Left colon (tissue), 2 donors: ENCODE results near the gene B4GALT6. TPM values are rescaled to one million over a fixed set of nuclear protein-coding genes. Genes with fewer than 3 reads are reported as not detected.

Experiments
- ATAC-seq: fragments of 200-7000 bp; cut with Tn5 transposase; one replicate; pipeline ENCODE4 v1.9.1; 2020; ENCODE audit warnings: mild to moderate bottlenecking, moderate library complexity
- DNase-seq, 2 donors: peaks; one replicate each; pipeline ENCODE4 v3.0.0-alpha.2; 2020
- intact Hi-C, 2 donors: fragments of 100-400 bp; cut with DNase I in 1 of 2; cut with micrococcal nuclease in 1 of 2; formaldehyde crosslinking; loops; one replicate each; pipeline versions ENCODE4 v1.11.2 to v1.14.0; 2022; cut with DNase I, micrococcal nuclease
- total RNA-seq, 2 donors: library from RNA; stranded (reverse); fragmentation: NEBNext Ultra II Directional; extraction: Animal tissue kit (Norgen Biotek cat#: 25700); gene quantifications; one replicate each; pipeline ENCODE4 v1.2.1, GENCODE V29; 2021
- donor health status: DM: no; HTN: no; CAD: no.
- donor health status: DM: yes; HTN: yes; CAD: no.

B4GALT6 gene
- total RNA-seq, 2 donors from 2014 or later, result 5.2 to 6.0 TPM

- ATAC-seq (no peak), DNase-seq (no peak)
- intact Hi-C loops, result no loop called here
These were observed 13.2 kb upstream of the B4GALT6 start for GRCh38 chr18:31697351-31698298.

- ATAC-seq (no peak), DNase-seq (no peak)
- intact Hi-C loops, result no loop called here
These were observed 11.6 kb upstream of the B4GALT6 start for GRCh38 chr18:31695989-31696388.

GRCh38 chr18:31694297-31694696 lies 9.9 kb upstream of the B4GALT6 start:
- intact Hi-C loops, result no loop called here
- ATAC-seq, result no peak
- no peak for DNase-seq

- DNase-seq (no peak), ATAC-seq (no peak)
- intact Hi-C loops, result no loop called here
These were observed 4.2 kb upstream of the B4GALT6 start for GRCh38 chr18:31688606-31689005.

GRCh38 chr18:31686986-31687928 lies 2.9 kb upstream of the B4GALT6 start:
- ATAC-seq (no peak), DNase-seq (no peak)
- intact Hi-C loops, result no loop called here

- ATAC-seq, result no peak
- no peak for DNase-seq
- intact Hi-C loops, result no loop called here
These were observed 2.2 kb upstream of the B4GALT6 start for GRCh38 chr18:31686572-31686971.

GRCh38 chr18:31685097-31686082 lies 1.0 kb upstream of the B4GALT6 start:
- intact Hi-C loops, result no loop called here
- ATAC-seq, result peak; percentile 84
- peak; percentile 77 to 82 for DNase-seq

GRCh38 chr18:31683968-31684278 lies 458 bp downstream of the B4GALT6 start:
- ATAC-seq (no peak), DNase-seq (no peak)
- intact Hi-C loops, result no loop called here

GRCh38 chr18:31683106-31683505 lies 1.3 kb downstream of the B4GALT6 start:
- no peak for DNase-seq
- intact Hi-C loops, result no loop called here
- ATAC-seq, result no peak

GRCh38 chr18:31680831-31681568 lies 3.4 kb downstream of the B4GALT6 start:
- DNase-seq, result no peak
- ATAC-seq, result peak; percentile 49
- intact Hi-C loops, result no loop called here

- intact Hi-C loops, result no loop called here
- ATAC-seq, result peak; percentile 19
- no peak for DNase-seq
These were observed 4.0 kb downstream of the B4GALT6 start for GRCh38 chr18:31680433-31680811.

- ATAC-seq, result peak; percentile 17
- intact Hi-C loops, result no loop called here
- DNase-seq, result no peak
These were observed 4.5 kb downstream of the B4GALT6 start for GRCh38 chr18:31679791-31680432.

GRCh38 chr18:31679133-31679742 lies 5.1 kb downstream of the B4GALT6 start:
- DNase-seq, result no peak
- ATAC-seq, result peak; percentile 76
- intact Hi-C loops, result no loop called here

- DNase-seq, result no peak
- intact Hi-C loops, result no loop called here
- no peak for ATAC-seq
These were observed 6.0 kb downstream of the B4GALT6 start for GRCh38 chr18:31678425-31678824.

- ATAC-seq, result no peak
- no peak for DNase-seq
- intact Hi-C loops, result no loop called here
These were observed 6.8 kb downstream of the B4GALT6 start for GRCh38 chr18:31677592-31677991.

- intact Hi-C loops, result no loop called here
- no peak for DNase-seq
- no peak for ATAC-seq
These were observed 9.0 kb downstream of the B4GALT6 start for GRCh38 chr18:31675404-31675803.

- intact Hi-C loops, result no loop called here
- ATAC-seq (no peak), DNase-seq (no peak)
These were observed 11.7 kb downstream of the B4GALT6 start for GRCh38 chr18:31672628-31673135.
